ENCODE results near the gene CST4. TPM values are rescaled to one million over a fixed set of nuclear protein-coding genes. Genes with fewer than 3 reads are reported as not detected.
"Not testable (repeated sequence)": the region's sequence is repeated elsewhere in the genome, so short reads cannot be mapped to it uniquely, and the experiment has no call there.

Gene CST4
- total RNA-seq, 1 donor from 2014 or later, result not detected

DNA sequence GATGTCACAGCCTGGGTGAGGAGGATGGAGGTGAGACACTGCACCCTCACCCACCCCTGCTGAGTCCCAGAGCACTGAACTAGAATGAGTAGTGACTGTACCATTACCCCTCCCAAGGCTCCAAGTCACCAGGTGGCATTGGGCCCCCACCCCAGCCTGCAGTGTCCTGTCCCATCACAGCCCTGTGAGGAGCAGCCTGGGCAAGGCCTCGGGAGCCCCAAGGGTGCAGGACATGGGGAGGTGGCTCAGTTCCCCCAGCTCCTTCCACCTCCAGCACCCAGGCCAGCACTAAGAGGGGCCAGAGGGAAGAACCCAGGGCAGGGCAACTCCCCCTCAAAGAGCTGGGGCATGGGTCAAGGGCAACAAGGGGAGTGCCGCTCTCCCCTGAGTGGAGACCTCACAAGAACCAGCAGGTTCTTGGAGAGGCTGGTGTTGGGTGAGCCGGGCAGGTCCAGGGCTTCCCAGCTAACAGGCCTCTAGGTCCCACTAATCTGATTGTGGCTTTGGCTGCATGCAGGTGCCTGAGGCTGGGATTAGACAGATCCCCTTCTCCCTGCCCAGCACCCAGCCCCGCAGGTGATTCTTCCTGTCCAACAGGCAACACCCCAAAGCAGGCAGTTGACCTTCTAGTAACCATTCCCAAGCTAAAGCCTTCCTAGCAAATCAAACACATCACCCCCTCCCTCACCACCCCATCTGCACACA lies 2.6 kb downstream of the CST4 start:
- no peaks in the 10 kb centered on the region for H3K79me2 ChIP-seq (ENCODE audit: low read depth)
- H3K4me3 ChIP-seq, result no peak overlapping the region
- no peak overlapping the region for H3K9ac ChIP-seq
- H3K9me3 Mint-ChIP-seq, result no peaks in the 10 kb centered on the region
- no peaks in the 10 kb centered on the region for H3K27me3 ChIP-seq
- H3K27ac Mint-ChIP-seq, result no peak overlapping the region
- H2AFZ ChIP-seq (replicated peaks), result no peak overlapping the region
- no peak overlapping the region for H3K27ac ChIP-seq
- H3K36me3 ChIP-seq, result no peaks in the 10 kb centered on the region
- no peaks in the 10 kb centered on the region for H3K4me1 ChIP-seq
- H4K20me1 ChIP-seq (ENCODE audit: low read depth), result no peaks in the 10 kb centered on the region
- no peaks in the 10 kb centered on the region for H3K4me1 Mint-ChIP-seq
- no peaks in the 10 kb centered on the region for H3F3A ChIP-seq (ENCODE audit: low read depth)
- H3K4me2 ChIP-seq, result no peak overlapping the region
- H3K27me3 Mint-ChIP-seq (ENCODE audit: insufficient read depth, low read depth), result peaks cover 4% of the 10 kb centered on the region
- DNase-seq (ENCODE audit: low spot score), result no peak
- no peaks in the 10 kb centered on the region for H3K9me3 ChIP-seq (ENCODE audit: low read depth)
- no peak overlapping the region for H3K4me3 Mint-ChIP-seq
- TF ChIP-seq EZH2phosphoT487 (IDR thresholded peaks at IDR 0.05), result no peak
- no peaks in the 10 kb centered on the region for H3K36me3 Mint-ChIP-seq

DNA sequence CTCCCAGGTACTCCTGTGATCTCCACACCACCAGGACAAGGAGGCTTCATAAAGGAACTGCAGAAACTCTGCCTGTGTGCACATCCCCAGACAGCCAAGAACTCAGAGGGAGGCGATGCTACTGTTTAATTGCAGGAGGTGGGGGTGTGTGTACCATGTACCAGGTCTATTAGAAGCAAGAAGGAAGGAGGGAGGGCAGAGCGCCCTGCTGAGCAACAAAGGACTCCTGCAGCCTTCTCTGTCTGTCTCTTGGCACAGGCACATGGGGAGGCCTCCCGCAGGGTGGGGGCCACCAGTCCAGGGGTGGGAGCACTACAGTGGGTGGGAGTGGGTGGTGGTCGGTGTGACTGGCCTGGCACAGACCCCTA lies 3.3 kb downstream of the CST4 start:
- H2AFZ ChIP-seq (replicated peaks); H3K4me1 Mint-ChIP-seq; H3K4me1 ChIP-seq; H3K27me3 Mint-ChIP-seq (ENCODE audit: insufficient read depth, low read depth); H3K4me3 ChIP-seq; H3K4me2 ChIP-seq; H3K27ac Mint-ChIP-seq; H3K4me3 Mint-ChIP-seq; H3K79me2 ChIP-seq (ENCODE audit: low read depth); H3K27me3 ChIP-seq; H3K9me3 Mint-ChIP-seq; H3K36me3 Mint-ChIP-seq; H3K36me3 ChIP-seq; H4K20me1 ChIP-seq (ENCODE audit: low read depth); H3K9ac ChIP-seq; H3F3A ChIP-seq (ENCODE audit: low read depth); DNase-seq (ENCODE audit: low spot score); H3K27ac ChIP-seq; H3K9me3 ChIP-seq (ENCODE audit: low read depth): not testable (repeated sequence)

DNA sequence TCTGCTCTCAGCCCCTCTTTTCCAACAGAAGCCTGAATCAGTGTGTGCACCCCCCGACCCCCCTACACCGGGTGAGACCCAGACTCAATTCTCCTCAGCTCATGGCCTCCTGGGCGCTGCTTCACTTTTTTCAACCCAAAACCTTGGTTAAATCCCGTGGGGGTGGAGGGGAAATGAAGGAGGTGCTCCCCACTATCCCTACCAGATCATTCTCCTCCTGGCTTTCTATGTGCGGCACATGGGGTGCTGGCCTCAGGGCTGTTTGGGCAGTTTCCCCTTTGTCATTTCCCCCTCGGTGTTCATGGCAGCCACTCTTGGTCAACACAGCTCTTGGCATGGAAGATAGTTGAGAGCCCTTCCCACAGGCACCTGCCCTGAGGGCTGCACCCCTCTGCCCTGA lies 4.6 kb downstream of the CST4 start:
- Mint-ChIP-seq H3K9me3 (no peaks in the 10 kb centered on the region), H3K4me3 (no peak overlapping the region), H3K4me1 (no peaks in the 10 kb centered on the region), H3K27ac (no peak overlapping the region), H3K36me3 (no peaks in the 10 kb centered on the region), H3K27me3 (ENCODE audit: insufficient read depth, low read depth) (peaks cover 13% of the 10 kb centered on the region)
- no peaks in the 10 kb centered on the region for H3K79me2 ChIP-seq (ENCODE audit: low read depth)
- no peak for DNase-seq (ENCODE audit: low spot score)
- no peaks in the 10 kb centered on the region for H3K4me1 ChIP-seq
- no peak for TF ChIP-seq EZH2 (IDR thresholded peaks at IDR 0.05)
- TF ChIP-seq, protein P1, sequence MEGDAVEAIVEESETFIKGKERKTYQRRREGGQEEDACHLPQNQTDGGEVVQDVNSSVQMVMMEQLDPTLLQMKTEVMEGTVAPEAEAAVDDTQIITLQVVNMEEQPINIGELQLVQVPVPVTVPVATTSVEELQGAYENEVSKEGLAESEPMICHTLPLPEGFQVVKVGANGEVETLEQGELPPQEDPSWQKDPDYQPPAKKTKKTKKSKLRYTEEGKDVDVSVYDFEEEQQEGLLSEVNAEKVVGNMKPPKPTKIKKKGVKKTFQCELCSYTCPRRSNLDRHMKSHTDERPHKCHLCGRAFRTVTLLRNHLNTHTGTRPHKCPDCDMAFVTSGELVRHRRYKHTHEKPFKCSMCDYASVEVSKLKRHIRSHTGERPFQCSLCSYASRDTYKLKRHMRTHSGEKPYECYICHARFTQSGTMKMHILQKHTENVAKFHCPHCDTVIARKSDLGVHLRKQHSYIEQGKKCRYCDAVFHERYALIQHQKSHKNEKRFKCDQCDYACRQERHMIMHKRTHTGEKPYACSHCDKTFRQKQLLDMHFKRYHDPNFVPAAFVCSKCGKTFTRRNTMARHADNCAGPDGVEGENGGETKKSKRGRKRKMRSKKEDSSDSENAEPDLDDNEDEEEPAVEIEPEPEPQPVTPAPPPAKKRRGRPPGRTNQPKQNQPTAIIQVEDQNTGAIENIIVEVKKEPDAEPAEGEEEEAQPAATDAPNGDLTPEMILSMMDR (IDR thresholded peaks at IDR 0.05), result no peak
- no peak for TF ChIP-seq EZH2phosphoT487 (IDR thresholded peaks at IDR 0.05)
- H3K27me3 ChIP-seq, result no peaks in the 10 kb centered on the region
- no peaks in the 10 kb centered on the region for H3F3A ChIP-seq (ENCODE audit: low read depth)
- no peak overlapping the region for H3K4me3 ChIP-seq
- H3K27ac ChIP-seq, result no peak overlapping the region
- H4K20me1 ChIP-seq (ENCODE audit: low read depth), result no peaks in the 10 kb centered on the region
- H2AFZ ChIP-seq (replicated peaks), result no peak overlapping the region
- no peaks in the 10 kb centered on the region for H3K9me3 ChIP-seq (ENCODE audit: low read depth)
- no peak overlapping the region for H3K9ac ChIP-seq
- H3K4me2 ChIP-seq, result no peak overlapping the region
- no peaks in the 10 kb centered on the region for H3K36me3 ChIP-seq

DNA sequence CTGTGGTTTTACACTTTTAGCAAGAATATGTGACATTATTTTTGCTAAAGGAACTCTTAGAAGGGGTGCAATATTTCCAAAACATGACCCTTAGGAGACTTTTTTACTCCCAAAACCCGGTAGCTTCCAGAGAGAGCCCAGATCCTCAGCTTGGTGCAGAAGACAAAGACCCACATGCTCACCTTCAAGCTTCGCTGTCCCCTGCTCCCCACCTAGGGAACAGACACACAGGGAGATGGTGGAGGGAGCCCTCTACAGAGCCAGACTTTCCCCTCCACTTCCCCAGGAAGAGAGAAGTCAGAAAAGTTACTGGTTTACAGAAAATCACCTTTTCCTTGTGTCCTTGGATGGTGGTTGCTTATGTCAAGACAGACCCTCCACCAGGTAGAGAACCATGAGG lies 5.0 kb downstream of the CST4 start:
- Histone ChIP-seq H3K27me3 (no peaks in the 10 kb centered on the region), H3K9me3 (ENCODE audit: low read depth) (no peaks in the 10 kb centered on the region), H4K20me1 (ENCODE audit: low read depth) (no peaks in the 10 kb centered on the region), H3K36me3 (no peaks in the 10 kb centered on the region), H3K27ac (no peak overlapping the region), H3K4me1 (no peaks in the 10 kb centered on the region), H3K4me2 (no peak overlapping the region), H3K79me2 (ENCODE audit: low read depth) (no peaks in the 10 kb centered on the region), H3K4me3 (no peak overlapping the region), H3K9ac (no peak overlapping the region), H3F3A (ENCODE audit: low read depth) (no peaks in the 10 kb centered on the region), H2AFZ (replicated peaks) (no peak overlapping the region)
- Mint-ChIP-seq H3K36me3 (no peaks in the 10 kb centered on the region), H3K4me3 (no peak overlapping the region), H3K9me3 (no peaks in the 10 kb centered on the region), H3K27ac (no peak overlapping the region), H3K4me1 (no peaks in the 10 kb centered on the region), H3K27me3 (ENCODE audit: insufficient read depth, low read depth) (peaks cover 13% of the 10 kb centered on the region)
- TF ChIP-seq EZH2 (IDR thresholded peaks at IDR 0.05) (no peak), EZH2phosphoT487 (IDR thresholded peaks at IDR 0.05) (no peak)
- TF ChIP-seq, protein P1 (IDR thresholded peaks at IDR 0.05), result no peak
- DNase-seq (ENCODE audit: low spot score), result no peak

All from neural progenitor cell (in vitro differentiated cells).